Measurements from ENCODE around the gene KPNA1. TPM values are rescaled to one million over a fixed set of nuclear protein-coding genes. Genes with fewer than 3 reads are reported as not detected.

The KPNA1 gene
- total and polyA plus RNA-seq, 2 of the 13 experiments (the other 11 are each of a cell fraction or from before 2014, with no cell fraction given) = 15.4 to 30.0 TPM

- peak; percentile 75 for TF ChIP-seq PRDM10 (CRISPR knock-in tag; IDR thresholded peaks at IDR 0.05; ENCODE audit: low read depth)
- TF ChIP-seq ASH2L (IDR thresholded peaks at IDR 0.05; ENCODE audit: insufficient read length, low read depth, low read length) = peak; percentile 98
- TF ChIP-seq ZFP90 (CRISPR knock-in tag; IDR thresholded peaks at IDR 0.05; ENCODE audit: borderline replicate concordance) = peak; percentile 77; the same call in 1 of the 2 replicates
- peak; percentile 99 for TF ChIP-seq KDM5A (IDR thresholded peaks at IDR 0.05; ENCODE audit: borderline replicate concordance, low read length)
- peak; percentile 36; the same call in 1 of the 2 replicates for TF ChIP-seq PAXIP1 (CRISPR knock-in tag; conservative IDR thresholded peaks at IDR 0.05)
- 0 out of 2 replicates have a peak, but pooled peaks have one; percentile 56 for TF ChIP-seq TEAD2 (CRISPR knock-in tag; IDR thresholded peaks at IDR 0.05)
- TF ChIP-seq ZBTB40 (IDR thresholded peaks at IDR 0.05) = no peak
- peak; percentile 89 for TF ChIP-seq ZBTB40 (CRISPR knock-in tag; IDR thresholded peaks at IDR 0.05)
- peak; percentile 46; the same call in 1 of the 2 replicates for TF ChIP-seq ZSCAN12 (CRISPR knock-in tag; IDR thresholded peaks at IDR 0.05)
- TF ChIP-seq ZSCAN21 (CRISPR knock-in tag; IDR thresholded peaks at IDR 0.05; ENCODE audit: borderline replicate concordance) = peak; percentile 69; the same call in 1 of the 2 replicates
- TF ChIP-seq ZNF878 (CRISPR knock-in tag; IDR thresholded peaks at IDR 0.05) = no peak
Measured at GRCh38 chr3:122382888-122383666, 131.7 kb downstream of the KPNA1 start, which contains the start of gene MIX23 (continued).

Measured in HepG2 (cell line).